Stimulated activated memory B cell treated with anti-CD40 and anti-IgM and Interleukin-4, amounts not matched to agents 10 μg/mL and 1 μg/mL and 100 μg/mL, for 72 hours (primary cell): Measurements from ENCODE around the gene DHRSX.
"Not testable (repeated sequence)": the region's sequence is repeated elsewhere in the genome, so short reads cannot be mapped to it uniquely, and the experiment has no call there.

ENCODE experiments used
- ATAC-seq: fragments of 150-1000 bp; cut with Tn5 transposase; 2 replicates; pipeline ENCODE4 v1.10.0; 2021
- H3K27ac Mint-ChIP-seq: one replicate; pipeline ENCODE4 v1.8.0; 2022; ENCODE audit warnings: mild to moderate bottlenecking, mixed read lengths
- H3K27me3 Mint-ChIP-seq: one replicate; pipeline ENCODE4 v1.8.0; 2022; ENCODE audit warnings: mixed read lengths
- H3K36me3 Mint-ChIP-seq: one replicate; pipeline ENCODE4 v1.8.0; 2022; ENCODE audit warnings: mixed read lengths
- H3K4me1 Mint-ChIP-seq: one replicate; pipeline ENCODE4 v1.8.0; 2022; ENCODE audit warnings: mixed read lengths
- H3K4me3 Mint-ChIP-seq: one replicate; pipeline ENCODE4 v1.8.0; 2022; ENCODE audit warnings: mild to moderate bottlenecking, moderate library complexity, mixed read lengths
- H3K9me3 Mint-ChIP-seq: one replicate; pipeline ENCODE4 v1.8.0; 2022; ENCODE audit warnings: mixed read lengths

The DHRSX gene

DNA sequence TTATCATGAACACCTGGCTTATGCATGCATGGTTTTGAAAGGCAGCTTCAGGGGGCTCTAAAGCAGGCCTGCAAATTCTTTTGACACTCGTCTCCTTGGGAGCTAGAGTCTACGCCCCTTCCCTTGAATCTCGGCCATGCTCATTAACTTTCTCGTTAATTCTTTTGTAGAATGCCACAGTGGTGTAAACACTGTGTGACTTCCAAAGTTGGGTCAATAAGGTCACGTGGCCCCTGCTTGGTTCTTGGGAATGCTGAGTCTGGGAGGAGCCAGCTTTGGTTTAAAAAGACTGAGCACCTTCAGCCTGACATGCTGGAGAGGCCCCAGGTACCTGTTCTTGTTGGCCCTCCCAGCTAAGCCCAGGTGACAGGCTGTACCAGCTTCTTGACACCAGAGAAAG, 228.4 kb downstream of the DHRSX start:
- Mint-ChIP-seq H3K27ac (no peak overlapping the region), H3K36me3 (peaks cover 37% of the 10 kb centered on the region), H3K4me1 (no peaks in the 10 kb centered on the region), H3K4me3 (no peak overlapping the region), H3K27me3 (no peaks in the 10 kb centered on the region), H3K9me3 (peaks cover 3% of the 10 kb centered on the region)
- no peak for ATAC-seq

DNA sequence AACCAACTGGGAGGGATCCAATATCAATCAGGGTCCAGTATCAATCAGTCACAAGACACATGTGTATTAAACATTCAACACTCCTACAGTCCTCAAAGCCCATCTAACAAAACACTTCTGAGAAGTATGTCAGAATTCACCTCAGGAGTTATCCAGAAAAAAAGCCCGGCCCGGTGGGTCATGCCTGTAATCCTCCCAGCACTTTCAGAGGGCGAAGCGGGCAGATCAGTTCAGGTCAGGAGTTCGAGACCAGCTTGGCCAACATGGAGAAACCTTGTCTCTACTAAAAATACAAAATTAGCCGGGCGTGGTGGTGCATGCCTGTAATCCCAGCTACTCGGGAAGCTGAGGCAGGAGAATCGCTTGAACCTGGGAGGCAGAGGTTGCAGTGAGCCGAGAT, 229.2 kb downstream of the DHRSX start:
- not testable (repeated sequence) for H3K9me3 Mint-ChIP-seq, ATAC-seq, H3K27ac Mint-ChIP-seq, H3K4me1 Mint-ChIP-seq, H3K4me3 Mint-ChIP-seq, H3K27me3 Mint-ChIP-seq
- H3K36me3 Mint-ChIP-seq, result peaks cover 40% of the 10 kb centered on the region

- not testable (repeated sequence) for H3K4me3 Mint-ChIP-seq, H3K27me3 Mint-ChIP-seq, ATAC-seq, H3K27ac Mint-ChIP-seq, H3K9me3 Mint-ChIP-seq, H3K4me1 Mint-ChIP-seq
- H3K36me3 Mint-ChIP-seq, result peaks cover 43% of the 10 kb centered on the region
Observed at GRCh38 chrX:2270783-2271182, 230.0 kb downstream of the DHRSX start.

- ATAC-seq, result no peak
- Mint-ChIP-seq H3K27ac (no peak overlapping the region), H3K9me3 (peaks cover 3% of the 10 kb centered on the region), H3K36me3 (peaks cover 56% of the 10 kb centered on the region), H3K4me3 (no peak overlapping the region), H3K27me3 (no peaks in the 10 kb centered on the region), H3K4me1 (peaks cover 4% of the 10 kb centered on the region)
Observed at GRCh38 chrX:2267890-2268289, 232.9 kb downstream of the DHRSX start.

DNA sequence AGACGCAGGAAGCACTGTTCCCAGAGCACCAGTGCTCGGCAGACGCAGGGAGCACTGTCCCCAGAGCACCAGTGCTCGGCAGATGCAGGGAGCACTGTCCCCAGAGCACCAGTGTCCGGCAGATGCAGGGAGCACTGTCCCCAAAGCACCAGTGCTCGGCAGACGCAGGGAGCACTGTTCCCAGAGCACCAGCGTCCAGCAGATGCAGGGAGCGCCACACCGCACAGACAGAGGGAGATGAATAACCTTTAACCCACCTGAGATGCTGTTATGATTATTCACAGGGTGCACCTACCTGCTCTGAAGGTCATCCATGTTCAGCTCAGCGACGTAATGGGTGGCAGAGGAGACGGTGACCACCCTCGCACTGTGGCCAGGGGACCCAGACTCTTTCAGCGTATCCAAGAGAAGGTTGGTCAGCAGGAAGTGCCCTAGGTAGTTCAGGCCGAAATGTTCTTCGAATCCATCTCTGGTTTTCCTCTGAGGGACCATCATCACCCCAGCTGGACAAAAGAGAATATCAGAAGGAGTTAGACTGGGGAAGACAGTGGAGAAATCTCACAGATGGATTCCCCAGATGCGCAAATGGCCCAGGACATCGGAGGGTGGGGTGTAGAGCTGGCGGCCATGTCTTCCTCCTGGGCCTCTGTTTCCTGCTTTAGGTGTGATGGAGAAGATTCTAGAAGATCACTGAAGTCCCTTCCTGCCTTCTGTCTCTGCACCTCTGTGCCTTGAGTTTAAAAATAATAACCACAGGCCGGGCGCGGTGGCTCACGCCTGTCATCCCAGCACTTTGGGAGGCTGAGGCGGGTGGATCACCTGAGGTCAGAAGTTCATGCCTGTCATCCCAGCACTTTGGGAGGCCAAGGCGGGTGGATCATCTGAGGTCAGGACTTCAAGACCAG, 234.1 kb downstream of the DHRSX start:
- no peak overlapping the region for H3K27ac Mint-ChIP-seq
- no peak overlapping the region for H3K4me3 Mint-ChIP-seq
- H3K36me3 Mint-ChIP-seq, result peaks cover 56% of the 10 kb centered on the region
- no peak for ATAC-seq
- peaks cover 16% of the 10 kb centered on the region for H3K4me1 Mint-ChIP-seq
- no peaks in the 10 kb centered on the region for H3K27me3 Mint-ChIP-seq
- H3K9me3 Mint-ChIP-seq, result peaks cover 3% of the 10 kb centered on the region

- not testable (repeated sequence) for H3K27me3 Mint-ChIP-seq, H3K27ac Mint-ChIP-seq, ATAC-seq, H3K4me3 Mint-ChIP-seq, H3K9me3 Mint-ChIP-seq
- peaks cover 56% of the 10 kb centered on the region for H3K36me3 Mint-ChIP-seq
- H3K4me1 Mint-ChIP-seq, result peaks cover 18% of the 10 kb centered on the region
Observed at GRCh38 chrX:2265658-2266444, 234.9 kb downstream of the DHRSX start.

GRCh38 chrX:2264179-2265030, 236.4 kb downstream of the DHRSX start:
- Mint-ChIP-seq H3K4me3 (no peak overlapping the region), H3K9me3 (no peaks in the 10 kb centered on the region), H3K27me3 (no peaks in the 10 kb centered on the region), H3K27ac (no peak overlapping the region), H3K36me3 (peaks cover 60% of the 10 kb centered on the region), H3K4me1 (peaks cover 18% of the 10 kb centered on the region)
- ATAC-seq, result no peak

GRCh38 chrX:2263203-2263602, 237.6 kb downstream of the DHRSX start:
- ATAC-seq, result peak; percentile 14
- peaks cover 18% of the 10 kb centered on the region for H3K4me1 Mint-ChIP-seq

DNA sequence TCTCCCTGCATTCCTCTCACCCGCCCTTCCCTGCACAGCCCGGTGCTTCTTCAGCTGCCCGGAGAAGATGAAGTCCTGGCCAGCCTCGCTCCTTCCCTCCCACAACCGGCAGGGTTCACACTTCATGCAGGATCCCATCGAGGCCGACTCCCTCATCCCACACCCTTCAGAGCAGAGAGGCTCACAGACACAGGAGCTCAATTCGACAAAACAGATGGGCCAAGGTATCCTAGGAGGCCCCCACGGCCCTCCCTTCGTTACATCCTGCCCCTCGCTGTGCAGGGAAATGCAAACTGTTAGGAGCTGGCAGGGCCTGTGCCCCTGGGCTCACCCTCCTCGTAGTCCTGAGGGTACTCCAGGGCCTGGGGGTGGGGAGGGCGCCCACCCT, 238.1 kb downstream of the DHRSX start:
- Mint-ChIP-seq H3K9me3 (no peaks in the 10 kb centered on the region), H3K36me3 (peaks cover 73% of the 10 kb centered on the region), H3K4me3 (peak overlapping the region; percentile 7), H3K27ac (peak overlapping the region; percentile 83), H3K4me1 (peaks cover 18% of the 10 kb centered on the region), H3K27me3 (no peaks in the 10 kb centered on the region)
- peak; percentile 49 for ATAC-seq

More at GRCh38 chrX:2263203-2263602, 237.6 kb downstream of the DHRSX start:
- H3K4me3 Mint-ChIP-seq, result no peak overlapping the region
- peaks cover 68% of the 10 kb centered on the region for H3K36me3 Mint-ChIP-seq
- no peaks in the 10 kb centered on the region for H3K9me3 Mint-ChIP-seq
- H3K27me3 Mint-ChIP-seq, result no peaks in the 10 kb centered on the region
- peak overlapping the region; percentile 83 for H3K27ac Mint-ChIP-seq

- peak; percentile 83 for ATAC-seq
- H3K27me3 Mint-ChIP-seq, result no peaks in the 10 kb centered on the region
- H3K4me3 Mint-ChIP-seq, result no peak overlapping the region
Observed at GRCh38 chrX:2261831-2262667, 238.7 kb downstream of the DHRSX start.

DNA sequence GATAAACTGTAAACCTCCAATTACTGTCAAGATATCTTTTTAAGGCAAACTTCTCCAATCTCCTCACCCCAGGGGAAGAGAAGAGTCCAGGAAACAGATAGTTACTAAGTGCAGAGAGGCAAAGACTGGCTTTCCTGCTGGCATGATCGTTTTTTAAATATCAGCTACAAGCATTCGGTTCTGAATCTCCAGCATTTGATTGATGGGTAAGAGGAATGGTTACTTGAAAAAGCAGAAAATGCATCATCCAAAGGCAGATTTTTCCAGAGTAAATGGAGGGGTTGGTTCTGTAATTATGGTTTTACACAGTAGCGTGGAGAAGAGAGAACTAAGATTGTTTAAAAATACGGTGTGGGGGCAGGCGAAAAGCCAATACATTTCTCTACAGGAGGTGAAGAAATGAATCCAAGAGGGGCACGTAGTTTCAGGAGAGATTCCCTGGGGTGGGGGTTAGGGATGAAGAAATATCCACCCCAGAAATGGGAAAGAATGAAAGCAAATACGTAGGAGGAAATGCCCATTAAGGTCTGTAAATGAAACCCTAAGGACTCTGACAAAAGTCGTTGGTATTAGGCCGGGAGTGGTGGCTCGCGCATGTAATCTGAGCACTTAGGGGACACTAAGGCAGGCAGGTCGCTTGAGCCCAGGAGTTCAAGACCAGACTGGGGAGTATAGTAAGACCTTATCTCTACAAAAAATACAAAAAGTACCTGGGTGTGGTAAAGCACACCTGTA, 248.3 kb downstream of the DHRSX start:
- no peaks in the 10 kb centered on the region for H3K4me1 Mint-ChIP-seq
- peaks cover 11% of the 10 kb centered on the region for H3K9me3 Mint-ChIP-seq
- no peak for ATAC-seq
- no peaks in the 10 kb centered on the region for H3K27me3 Mint-ChIP-seq
- H3K27ac Mint-ChIP-seq, result no peak overlapping the region
- H3K4me3 Mint-ChIP-seq, result no peak overlapping the region
- peaks cover 33% of the 10 kb centered on the region for H3K36me3 Mint-ChIP-seq

More at GRCh38 chrX:2261831-2262667, 238.7 kb downstream of the DHRSX start:
- Mint-ChIP-seq H3K4me1 (peaks cover 18% of the 10 kb centered on the region), H3K9me3 (no peaks in the 10 kb centered on the region), H3K36me3 (peaks cover 74% of the 10 kb centered on the region), H3K27ac (peak overlapping the region; percentile 83)

GRCh38 chrX:2251211-2251610, 249.6 kb downstream of the DHRSX start:
- no peak overlapping the region for H3K27ac Mint-ChIP-seq
- H3K4me1 Mint-ChIP-seq, result no peaks in the 10 kb centered on the region
- peaks cover 33% of the 10 kb centered on the region for H3K36me3 Mint-ChIP-seq
- H3K9me3 Mint-ChIP-seq, result peaks cover 11% of the 10 kb centered on the region
- ATAC-seq, result no peak
- no peaks in the 10 kb centered on the region for H3K27me3 Mint-ChIP-seq
- H3K4me3 Mint-ChIP-seq, result no peak overlapping the region

DNA sequence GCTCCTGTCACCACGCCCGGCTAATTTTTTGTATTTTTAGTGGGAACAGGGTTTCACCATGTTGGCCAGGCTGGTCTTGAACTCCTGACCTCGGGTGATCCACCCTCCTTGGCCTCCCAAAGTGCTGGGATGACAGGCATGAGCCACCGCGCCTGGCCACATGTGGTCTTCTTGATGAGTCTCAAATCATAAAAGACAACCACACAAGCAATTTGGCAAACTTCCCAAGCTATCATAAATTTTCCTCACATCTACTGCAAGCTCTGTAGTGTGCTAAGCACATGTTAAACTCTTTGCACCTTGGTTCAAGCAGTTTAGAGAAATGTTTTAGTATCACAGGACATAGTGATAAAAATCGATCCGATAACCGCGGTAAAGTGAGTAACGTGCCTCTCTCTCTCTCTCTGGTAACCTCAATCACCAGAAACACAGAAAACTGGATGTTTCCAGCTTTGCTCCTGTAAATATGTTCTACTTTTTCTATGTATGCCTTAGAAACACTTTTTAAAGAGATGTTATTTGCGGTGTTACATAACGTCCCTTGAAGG, 256.8 kb downstream of the DHRSX start:
- H3K27me3 Mint-ChIP-seq, result no peaks in the 10 kb centered on the region
- no peaks in the 10 kb centered on the region for H3K4me1 Mint-ChIP-seq
- H3K9me3 Mint-ChIP-seq, result peaks cover 4% of the 10 kb centered on the region
- no peak for ATAC-seq
- H3K36me3 Mint-ChIP-seq, result peaks cover 34% of the 10 kb centered on the region
- no peak overlapping the region for H3K27ac Mint-ChIP-seq
- H3K4me3 Mint-ChIP-seq, result no peak overlapping the region
